GM12878 (cell line): Measurements from ENCODE around the gene CST8. TPM values are rescaled to one million over a fixed set of nuclear protein-coding genes. Genes with fewer than 3 reads are reported as not detected.

Source experiments
- ATAC-seq: fragments of 200-7000 bp; cut with Tn5 transposase; 3 replicates; pipeline ENCODE4 v1.9.1; 2020; ENCODE audit warnings: mild to moderate bottlenecking, moderate library complexity
- BruUV-seq: library from RNA; stranded (reverse); fragments of 400-500 nt; replicated peaks from 2 replicates; lab custom pipeline; 2021; lab: Mats Ljungman, UMichigan
- CTCF ChIA-PET: fragments of 300-600 bp; sonication (Branson Sonifier 250); formaldehyde crosslinking; extraction: SDS; loops from one replicate; lab custom pipeline; 2021; ENCODE audit warnings: inconsistent platforms; lab: Yijun Ruan, JAX
- POLR2A ChIA-PET: fragments of 350-600 bp; formaldehyde crosslinking; extraction: SDS; loops from one replicate; lab custom pipeline; 2021; ENCODE audit warnings: inconsistent platforms; lab: Charles Lee
- RAD21 ChIA-PET: fragments of 300-600 bp; sonication (Branson Sonifier 250); formaldehyde crosslinking; loops from one replicate; lab custom pipeline; 2023; ENCODE audit warnings: antibody characterized with exemption; ENCODE audit not compliant: unreplicated experiment; lab: Charles Lee
- SMC1A ChIA-PET: fragments of 300-600 bp; sonication (Branson Sonifier 250); formaldehyde crosslinking; loops from one replicate; lab custom pipeline; 2023; ENCODE audit not compliant: unreplicated experiment, uncharacterized antibody; lab: Charles Lee
- DNase-seq: peaks from one replicate; pipeline ENCODE4 v3.0.0-alpha.2; 2011; ENCODE audit warnings: low read depth, low spot score
- FAIRE-seq: peaks from 3 replicates; lab custom pipeline; 2011; peaks lifted over from hg19 to GRCh38; lab: Jason Lieb, UNC
- H2AFZ ChIP-seq: 2 replicates; pipeline ENCODE4 v1.6.0; 2011; ENCODE audit warnings: low read depth, low read length, control low read depth; ENCODE audit not compliant: control insufficient read depth
- H3K27ac ChIP-seq: 2 replicates; pipeline ENCODE4 v1.5.1; 2011; ENCODE audit warnings: control low read depth; ENCODE audit not compliant: control insufficient read depth, insufficient read depth
- H3K27me3 ChIP-seq, 2 experiments: replicated peaks in 1 of 2; 2 replicates each; pipeline versions ENCODE4 v1.6.0 to v1.6.1; 2011; ENCODE audit warnings: low read length in 1 of 2; ENCODE audit not compliant: control insufficient read depth in 2 of 2, insufficient read depth in 2 of 2
- H3K36me3 ChIP-seq, 2 experiments: 2 replicates each; pipeline ENCODE4 v1.5.1; 2011; ENCODE audit warnings: low read length in 1 of 2; ENCODE audit not compliant: control insufficient read depth in 2 of 2, insufficient read depth in 2 of 2
- H3K4me1 ChIP-seq: 2 replicates; pipeline ENCODE4 v1.6.1; 2011; ENCODE audit warnings: mild to moderate bottlenecking, low read length, moderate library complexity, mixed read lengths; ENCODE audit not compliant: control insufficient read depth, insufficient read depth
- H3K4me2 ChIP-seq: 2 replicates; pipeline ENCODE4 v1.6.0; 2011; ENCODE audit warnings: control low read depth; ENCODE audit not compliant: control insufficient read depth, insufficient read depth
- H3K4me3 ChIP-seq: fragments of 200-600 bp; sonication (generic); 2 replicates; pipeline ENCODE4 v1.5.1; 2016
- H3K79me2 ChIP-seq: 2 replicates; pipeline ENCODE4 v1.6.0; 2011; ENCODE audit warnings: low read length; ENCODE audit not compliant: control insufficient read depth, insufficient read depth
- H3K9ac ChIP-seq: 2 replicates; pipeline ENCODE4 v1.8.0; 2011; ENCODE audit warnings: low read length, control low read depth, mixed read lengths; ENCODE audit not compliant: control insufficient read depth, insufficient read depth
- H3K9me3 ChIP-seq: replicated peaks from 3 replicates; pipeline ENCODE4 v1.5.1; 2011; ENCODE audit warnings: mild to moderate bottlenecking, low read length; ENCODE audit not compliant: control insufficient read depth, insufficient read depth
- H4K20me1 ChIP-seq: 2 replicates; pipeline ENCODE4 v1.6.0; 2011; ENCODE audit not compliant: control insufficient read depth, insufficient read depth
- BHLHE40 ChIP-seq, 2 experiments: fragments of 450-650 bp in 1 of 2; IDR thresholded peaks; 2 replicates each; pipeline ENCODE4 v1.6.1; 2011 to 2017; ENCODE audit warnings: low read depth in 2 of 2, borderline replicate concordance in 1 of 2, improper control_type of control experiment in 1 of 2, low read length in 1 of 2, mild to moderate bottlenecking in 1 of 2
- CEBPZ ChIP-seq: fragments of 150-350 bp; IDR thresholded peaks from 2 replicates; pipeline ENCODE4 v1.6.1; 2016; ENCODE audit warnings: low read depth, low read length
- MEF2A ChIP-seq: IDR thresholded peaks from 2 replicates; pipeline ENCODE4 v1.6.1; 2011; ENCODE audit warnings: low read depth, mild to moderate bottlenecking, low read length, moderate library complexity; ENCODE audit not compliant: insufficient read depth
- PRDM15 ChIP-seq: fragments of 450-650 bp; formaldehyde crosslinking; IDR thresholded peaks from 2 replicates; pipeline ENCODE4 v1.4.0; 2020; ENCODE audit warnings: mild to moderate bottlenecking, moderate library complexity
- SMAD1 ChIP-seq: fragments of 450-650 bp; IDR thresholded peaks from 2 replicates; pipeline ENCODE4 v1.6.1; 2018; ENCODE audit warnings: mild to moderate bottlenecking, low read depth; ENCODE audit not compliant: partially characterized antibody
- ZBTB11 ChIP-seq: fragments of 450-650 bp; formaldehyde crosslinking; IDR thresholded peaks from 2 replicates; pipeline ENCODE4 v1.5.0; 2022; ENCODE audit warnings: mild to moderate bottlenecking, missing genetic modification characterization
- ZBTB33 ChIP-seq: fragments of 450-650 bp; IDR thresholded peaks from 2 replicates; pipeline ENCODE4 v1.6.1; 2017; ENCODE audit warnings: mild to moderate bottlenecking
- ZNF24 ChIP-seq: fragments of 450-650 bp; IDR thresholded peaks from 2 replicates; pipeline ENCODE4 v1.6.1; 2017; ENCODE audit warnings: antibody characterized with exemption, mild to moderate bottlenecking
- WGBS: methylation state at CpG from one replicate; pipeline ENCODE4 v1.1.6; 2016; ENCODE audit warnings: low lambda C conversion rate; ENCODE audit not compliant: insufficient replicate concordance, insufficient coverage; ENCODE audit errors: missing lambda C conversion rate; 5-methylcytosine and 5-hydroxymethylcytosine counted together
- in situ Hi-C: fragments of 300-500 bp; cut with MboI; formaldehyde crosslinking; loops from 9 replicates; pipeline ENCODE4 v1.14.3; 2018; ENCODE audit warnings: mixed read lengths
- intact Hi-C: fragments of 100-400 bp; cut with micrococcal nuclease; formaldehyde crosslinking; loops from one replicate; pipeline ENCODE4 v1.14.2; 2022; ENCODE audit not compliant: unreplicated experiment
- polyA plus RNA-seq, 11 experiments: library from polyadenylated mRNA; depleted of rRNA in 4 of 11; unstranded in 6 of 11; stranded (reverse) in 5 of 11; fragments of >200 nt; fragmentation: Nextera tagmentation in 4 of 11; fragmentation: Illumina TruSeq in 1 of 11; extraction: Ambion mirVana in 4 of 11; extraction: Trizol in 1 of 11; gene quantifications; 1 replicate in 1 of 11; 2 replicates in 10 of 11; pipeline versions ENCODE4 v1.2.1 to v1.2.3, GENCODE V29; 2011 to 2016; ENCODE audit warnings: inconsistent platforms in 2 of 11, missing spikeins in 2 of 11, low read depth in 1 of 11
- total RNA-seq, 4 experiments: library from RNA; depleted of rRNA in 3 of 4; stranded (reverse); fragments of >200 nt in 3 of 4; fragmentation: Illumina TruSeq in 1 of 4; extraction: Trizol in 1 of 4; gene quantifications; 2 replicates each; pipeline versions ENCODE4 v1.2.1 to v1.2.3, GENCODE V29; 2013 to 2021

The CST8 gene
- total and polyA plus RNA-seq, 10 of the 15 experiments (the other 5 are each of a cell fraction or from before 2014, with no cell fraction given): not detected

- TF ChIP-seq CEBPZ (no peak), ZBTB11 (CRISPR knock-in tag) (no peak)
Observed at GRCh38 chr20:23459461-23460150, 31.3 kb upstream of the CST8 start (continued).

- H3K9ac ChIP-seq: no peak overlapping the region
- no peak overlapping the region for H3K27ac ChIP-seq
- H3K79me2 ChIP-seq: no peaks in the 10 kb centered on the region
- 71% methylated on average over 1 of the region's 1 CpG for WGBS
- no peak overlapping the region for H2AFZ ChIP-seq
- ChIA-PET RAD21 (no interaction called here), CTCF (no interaction called here), POLR2A (no interaction called here), SMC1A (no interaction called here)
- in situ Hi-C loops (no loop called here), intact Hi-C loops (no loop called here)
- no peaks in the 10 kb centered on the region for H3K36me3 ChIP-seq
- FAIRE-seq (no peak), ATAC-seq (no peak), DNase-seq (no peak)
- H4K20me1 ChIP-seq: no peaks in the 10 kb centered on the region
- peaks cover 2% of the 10 kb centered on the region in 2 experiments; a peak in 1 of 4 replicates for H3K27me3 ChIP-seq
- no peak overlapping the region for H3K4me3 ChIP-seq
- no peaks in the 10 kb centered on the region for H3K4me1 ChIP-seq
- H3K4me2 ChIP-seq: no peak overlapping the region
- no peaks in the 10 kb centered on the region for H3K9me3 ChIP-seq
- BruUV-seq: no TSS peak
- TF ChIP-seq PRDM15 (CRISPR knock-in tag) (no peak), BHLHE40 (IDR thresholded peaks at IDR 0.05; ENCODE audit: borderline replicate concordance in 1 of 2, low read depth in 2 of 2, low read length in 1 of 2) (no peak), ZNF24 (no peak), ZBTB33 (no peak), MEF2A (no peak), SMAD1 (no peak)
Observed at GRCh38 chr20:23461180-23461579, 29.7 kb upstream of the CST8 start.
